ENCODE results near the gene LRMDA. TPM values are rescaled to one million over a fixed set of nuclear protein-coding genes. Genes with fewer than 3 reads are reported as not detected.

LRMDA gene
- total RNA-seq, 1 donor from 2014 or later = not detected

GRCh38 chr10:76117949-76118348, 686.5 kb downstream of the LRMDA start:
- no peak for TF ChIP-seq CTCF (IDR thresholded peaks at IDR 0.05)
- no peak for ATAC-seq (ENCODE audit: low read depth)
- no peaks in the 10 kb centered on the region for H3K4me1 Mint-ChIP-seq
- H3K36me3 Mint-ChIP-seq (ENCODE audit: low read depth) = no peaks in the 10 kb centered on the region
- H3K4me3 Mint-ChIP-seq = no peak overlapping the region
- H3K27ac Mint-ChIP-seq = no peak overlapping the region
- H3K9me3 Mint-ChIP-seq = no peaks in the 10 kb centered on the region
- ChIA-PET CTCF (no interaction called here), POLR2A (no interaction called here)
- intact Hi-C loops (cut with micrococcal nuclease) = no loop called here
- H3K27me3 Mint-ChIP-seq = no peaks in the 10 kb centered on the region
- no peak for DNase-seq

- TF ChIP-seq CTCF (IDR thresholded peaks at IDR 0.05) = no peak
- POLR2A ChIA-PET = no interaction called here
- no peak for ATAC-seq (ENCODE audit: low read depth)
- Mint-ChIP-seq H3K36me3 (ENCODE audit: low read depth) (no peaks in the 10 kb centered on the region), H3K27ac (no peak overlapping the region), H3K4me3 (no peak overlapping the region), H3K27me3 (no peaks in the 10 kb centered on the region), H3K9me3 (no peaks in the 10 kb centered on the region), H3K4me1 (no peaks in the 10 kb centered on the region)
- no peak for DNase-seq
- intact Hi-C loops (cut with micrococcal nuclease) = no loop called here
- CTCF ChIA-PET = no interaction called here
These were observed 687.6 kb downstream of the LRMDA start for GRCh38 chr10:76119036-76119435.

GRCh38 chr10:76119515-76119914, 688.1 kb downstream of the LRMDA start:
- DNase-seq = no peak
- no peak overlapping the region for H3K4me3 Mint-ChIP-seq
- no peaks in the 10 kb centered on the region for H3K9me3 Mint-ChIP-seq
- intact Hi-C loops (cut with micrococcal nuclease) = no loop called here
- no peaks in the 10 kb centered on the region for H3K4me1 Mint-ChIP-seq
- no peak overlapping the region for H3K27ac Mint-ChIP-seq
- ATAC-seq (ENCODE audit: low read depth) = no peak
- H3K27me3 Mint-ChIP-seq = no peaks in the 10 kb centered on the region
- POLR2A ChIA-PET = no interaction called here
- H3K36me3 Mint-ChIP-seq (ENCODE audit: low read depth) = no peaks in the 10 kb centered on the region
- TF ChIP-seq CTCF (IDR thresholded peaks at IDR 0.05) = no peak
- CTCF ChIA-PET = no interaction called here

- no peak for TF ChIP-seq CTCF (IDR thresholded peaks at IDR 0.05)
- ChIA-PET CTCF (no interaction called here), POLR2A (no interaction called here)
- H3K36me3 Mint-ChIP-seq (ENCODE audit: low read depth) = no peaks in the 10 kb centered on the region
- H3K9me3 Mint-ChIP-seq = no peaks in the 10 kb centered on the region
- H3K27ac Mint-ChIP-seq = no peak overlapping the region
- no peak overlapping the region for H3K4me3 Mint-ChIP-seq
- ATAC-seq (ENCODE audit: low read depth) (no peak), DNase-seq (no peak)
- intact Hi-C loops (cut with micrococcal nuclease) = no loop called here
- no peaks in the 10 kb centered on the region for H3K27me3 Mint-ChIP-seq
- no peaks in the 10 kb centered on the region for H3K4me1 Mint-ChIP-seq
These were observed 690.6 kb downstream of the LRMDA start for GRCh38 chr10:76122056-76122455.

- intact Hi-C loops (cut with micrococcal nuclease) = no loop called here
- CTCF ChIA-PET = no interaction called here
These were observed 692.9 kb downstream of the LRMDA start for GRCh38 chr10:76124280-76124679.

More at GRCh38 chr10:76124280-76124679, 692.9 kb downstream of the LRMDA start:
- H3K4me1 Mint-ChIP-seq = no peaks in the 10 kb centered on the region
- no peak for TF ChIP-seq CTCF (IDR thresholded peaks at IDR 0.05)
- POLR2A ChIA-PET = no interaction called here
- no peaks in the 10 kb centered on the region for H3K27me3 Mint-ChIP-seq
- DNase-seq (no peak), ATAC-seq (ENCODE audit: low read depth) (no peak)
- no peaks in the 10 kb centered on the region for H3K9me3 Mint-ChIP-seq
- no peak overlapping the region for H3K27ac Mint-ChIP-seq
- H3K4me3 Mint-ChIP-seq = no peak overlapping the region
- no peaks in the 10 kb centered on the region for H3K36me3 Mint-ChIP-seq (ENCODE audit: low read depth)

Data from activated B cell treated with CpG ODN at 0.5 μM for 24 hours (primary cell).